GM23338 (cell line): Measurements from ENCODE around the gene UBE2G2. TPM values are rescaled to one million over a fixed set of nuclear protein-coding genes. Genes with fewer than 3 reads are reported as not detected.

Source experiments
- ATAC-seq: fragments of 200-7000 bp; cut with Tn5 transposase; 3 replicates; pipeline ENCODE4 v1.9.1; 2020
- DNase-seq: peaks from one replicate; pipeline ENCODE4 v3.0.0-alpha.2; 2015; ENCODE audit warnings: low spot score
- H2AFZ ChIP-seq: fragments of 200-600 bp; sonication (generic); 2 replicates; pipeline ENCODE4 v1.8.0; 2016; ENCODE audit warnings: antibody characterized with exemption, mild to moderate bottlenecking, moderate library complexity
- H3F3A ChIP-seq: fragments of 200-600 bp; sonication (generic); replicated peaks from 2 replicates; pipeline ENCODE4 v1.8.0; 2017; ENCODE audit warnings: antibody characterized with exemption, mixed run types, low read depth
- H3K27ac ChIP-seq: fragments of 200-600 bp; sonication (generic); 2 replicates; pipeline ENCODE4 v1.6.1; 2016; ENCODE audit warnings: low read depth
- H3K27me3 ChIP-seq: fragments of 200-600 bp; sonication (generic); 2 replicates; pipeline ENCODE4 v1.8.0; 2016; ENCODE audit warnings: mild to moderate bottlenecking, mixed run types, moderate library complexity; ENCODE audit not compliant: insufficient read depth
- H3K36me3 ChIP-seq: fragments of 200-600 bp; sonication (generic); 2 replicates; pipeline ENCODE4 v1.8.0; 2016; ENCODE audit warnings: mild to moderate bottlenecking; ENCODE audit not compliant: insufficient read depth
- H3K4me1 ChIP-seq: fragments of 200-600 bp; sonication (generic); 2 replicates; pipeline ENCODE4 v1.8.0; 2016; ENCODE audit warnings: mild to moderate bottlenecking, moderate library complexity; ENCODE audit not compliant: insufficient read depth
- H3K4me2 ChIP-seq: fragments of 200-600 bp; sonication (generic); 2 replicates; pipeline ENCODE4 v1.7.1; 2017; ENCODE audit warnings: mixed run types
- H3K4me3 ChIP-seq: fragments of 200-600 bp; sonication (generic); 2 replicates; pipeline ENCODE4 v1.6.1; 2016; ENCODE audit warnings: mixed run types
- H3K79me2 ChIP-seq: fragments of 200-600 bp; sonication (generic); replicated peaks from 2 replicates; pipeline ENCODE4 v1.8.0; 2017; ENCODE audit warnings: mild to moderate bottlenecking; ENCODE audit not compliant: insufficient read depth
- H3K9me2 ChIP-seq: fragments of 200-600 bp; sonication (generic); 2 replicates; pipeline ENCODE4 v1.8.0; 2017; ENCODE audit not compliant: insufficient read depth
- H4K20me1 ChIP-seq: fragments of 200-600 bp; sonication (generic); replicated peaks from 2 replicates; pipeline ENCODE4 v1.8.0; 2017; ENCODE audit warnings: mild to moderate bottlenecking; ENCODE audit not compliant: insufficient read depth
- H3K27ac Mint-ChIP-seq: 2 replicates; pipeline ENCODE4 v1.8.0; 2020; ENCODE audit warnings: inconsistent platforms, mild to moderate bottlenecking, moderate library complexity, mixed read lengths
- H3K27me3 Mint-ChIP-seq: 3 replicates; pipeline ENCODE4 v1.8.0; 2022; ENCODE audit warnings: low read depth, mild to moderate bottlenecking, moderate library complexity, mixed read lengths, inconsistent platforms; ENCODE audit not compliant: insufficient read depth, poor library complexity
- H3K36me3 Mint-ChIP-seq: 3 replicates; pipeline ENCODE4 v1.8.0; 2021; ENCODE audit warnings: low read depth, mild to moderate bottlenecking, inconsistent platforms, moderate library complexity, mixed read lengths
- H3K4me1 Mint-ChIP-seq: 3 replicates; pipeline ENCODE4 v1.8.0; 2020; ENCODE audit warnings: mild to moderate bottlenecking, inconsistent platforms, mixed read lengths
- H3K4me3 Mint-ChIP-seq: 3 replicates; pipeline ENCODE4 v1.8.0; 2021; ENCODE audit warnings: moderate library complexity, mild to moderate bottlenecking, inconsistent platforms, mixed read lengths
- H3K9me3 Mint-ChIP-seq: 3 replicates; pipeline ENCODE4 v1.8.0; 2020; ENCODE audit warnings: moderate library complexity, mild to moderate bottlenecking, inconsistent platforms, mixed read lengths
- CTCF ChIP-seq, 2 experiments: fragments of 200-600 bp in 1 of 2; sonication (generic) in 1 of 2; conservative IDR thresholded peaks; 2 replicates each; pipeline versions ENCODE4 v1.5.1 to v1.6.1; 2016 to 2017; ENCODE audit warnings: antibody characterized with exemption in 2 of 2, low read depth in 2 of 2, mild to moderate bottlenecking in 2 of 2, moderate library complexity in 1 of 2
- ETS1 ChIP-seq: IDR thresholded peaks from 2 replicates; pipeline ENCODE4 v1.6.1; 2016; ENCODE audit warnings: antibody characterized with exemption
- EZH2 ChIP-seq: fragments of 200-600 bp; sonication (generic); IDR thresholded peaks from one replicate; pipeline ENCODE4 v1.8.0; 2017; ENCODE audit warnings: antibody characterized with exemption, mild to moderate bottlenecking, low read depth; ENCODE audit not compliant: unreplicated experiment
- JUNB ChIP-seq: IDR thresholded peaks from one replicate; pipeline ENCODE4 v1.6.1; 2016; ENCODE audit warnings: antibody characterized with exemption; ENCODE audit not compliant: unreplicated experiment
- POLR2AphosphoS5 ChIP-seq: IDR thresholded peaks from 2 replicates; pipeline ENCODE4 v1.6.1; 2016; ENCODE audit warnings: antibody characterized with exemption, low read depth
- STAT1 ChIP-seq: IDR thresholded peaks from one replicate; pipeline ENCODE4 v1.6.1; 2016; ENCODE audit warnings: antibody characterized with exemption; ENCODE audit not compliant: unreplicated experiment
- ZNF114 ChIP-seq: fragments of 250-450 bp; sonication (Bioruptor Pico); IDR thresholded peaks from 2 replicates; pipeline ENCODE4 v1.5.0; 2020; ENCODE audit warnings: mild to moderate bottlenecking, moderate library complexity
- ZNF331 ChIP-seq: fragments of 250-450 bp; sonication (Bioruptor Pico); IDR thresholded peaks from 2 replicates; pipeline ENCODE4 v1.5.0; 2020; ENCODE audit warnings: low read depth, mild to moderate bottlenecking, moderate library complexity
- ZNF462 ChIP-seq: fragments of 250-450 bp; sonication (Bioruptor Pico); IDR thresholded peaks from 2 replicates; pipeline ENCODE4 v1.5.0; 2020; ENCODE audit warnings: mild to moderate bottlenecking, moderate library complexity
- polyA plus RNA-seq: library from polyadenylated mRNA; unstranded; fragments of >200 nt; fragmentation: Nextera tagmentation; extraction: Ambion mirVana; gene quantifications from 2 replicates; pipeline ENCODE4 v1.2.1, GENCODE V29; 2016
- total RNA-seq: library from RNA; depleted of rRNA; stranded (reverse); fragments of >200 nt; shearing (Covaris generic); gene quantifications from 2 replicates; pipeline ENCODE4 v1.2.3, GENCODE V29; 2014

Gene UBE2G2
- total and polyA plus RNA-seq, 2 experiments from 2014 or later, result 66.4 to 100 TPM

GRCh38 chr21:44773291-44773932 lies 28.2 kb downstream of the UBE2G2 start (continued):
- TF ChIP-seq ZNF331 (no peak), JUNB (no peak), CTCF (conservative IDR thresholded peaks at IDR 0.05; ENCODE audit: low read depth in 2 of 2) (no peak), STAT1 (no peak), ZNF114 (no peak), POLR2AphosphoS5 (no peak), EZH2 (no peak)

GRCh38 chr21:44771896-44772525 lies 29.6 kb downstream of the UBE2G2 start:
- DNase-seq (no peak), ATAC-seq (no peak)
- peak overlapping the region; percentile 19 for H3K27ac Mint-ChIP-seq
- peaks cover 12% of the 10 kb centered on the region for H3K4me1 ChIP-seq
- peaks cover 7% of the 10 kb centered on the region; the same call in 1 of the 2 replicates for H3K79me2 ChIP-seq
- H3K4me3 Mint-ChIP-seq, result no peak overlapping the region
- peaks cover 18% of the 10 kb centered on the region for H3K4me1 Mint-ChIP-seq
- no peaks in the 10 kb centered on the region for H3K27me3 ChIP-seq
- H3K27ac ChIP-seq, result no peak overlapping the region
- H3K4me3 ChIP-seq, result no peak overlapping the region
- no peaks in the 10 kb centered on the region for H3K9me3 Mint-ChIP-seq
- H3K27me3 Mint-ChIP-seq, result peaks cover 16% of the 10 kb centered on the region
- H3K4me2 ChIP-seq, result no peak overlapping the region
- H3F3A ChIP-seq, result peaks cover 2% of the 10 kb centered on the region; the same call in 1 of the 2 replicates
- no peak overlapping the region for H2AFZ ChIP-seq
- H3K36me3 Mint-ChIP-seq, result peaks cover 61% of the 10 kb centered on the region
- H4K20me1 ChIP-seq, result peaks cover 3% of the 10 kb centered on the region
- peaks cover 31% of the 10 kb centered on the region for H3K36me3 ChIP-seq
- H3K9me2 ChIP-seq, result no peaks in the 10 kb centered on the region
- TF ChIP-seq ZNF462 (no peak), ETS1 (no peak), STAT1 (no peak), ZNF331 (no peak), EZH2 (no peak)
